ENCODE data around the gene SLC6A6. TPM values are rescaled to one million over a fixed set of nuclear protein-coding genes. Genes with fewer than 3 reads are reported as not detected.
A peak's percentile ranks its signal among the peaks of the same experiment; 100 is the strongest.
"Not testable (repeated sequence)": the region's sequence is repeated elsewhere in the genome, so short reads cannot be mapped to it uniquely, and the experiment has no call there.

The SLC6A6 gene
- polyA plus RNA-seq, 3 donors from 2014 or later: 4.7 to 8.0 (median 6.9) TPM

- not testable (repeated sequence) for H3K36me3 Mint-ChIP-seq; H3K27me3 Mint-ChIP-seq (ENCODE audit: low read depth in 3 of 3); DNase-seq; H3K9me3 Mint-ChIP-seq; H3K4me3 Mint-ChIP-seq
- H3K4me1 Mint-ChIP-seq: peaks cover 22 to 27% of the 10 kb centered on the region in 2 donors
- H3K27ac Mint-ChIP-seq: peak overlapping the region in 1 of 6 donors; percentile 57
Observed at GRCh38 chr3:14409779-14410063, 7.3 kb downstream of the SLC6A6 start.

- no peaks in the 10 kb centered on the region for H3K9me3 Mint-ChIP-seq
- H3K36me3 Mint-ChIP-seq: peaks cover 0 to 4% (median 4%) of the 10 kb centered on the region in 3 donors
- peaks cover 0 to 4% (median 3%) of the 10 kb centered on the region in 3 donors for H3K27me3 Mint-ChIP-seq (ENCODE audit: low read depth in 3 of 3)
- H3K4me1 Mint-ChIP-seq: peaks cover 20 to 26% of the 10 kb centered on the region in 2 donors
- H3K4me3 Mint-ChIP-seq: no peak overlapping the region
- no peak overlapping the region for H3K27ac Mint-ChIP-seq
- DNase-seq: no peak
Observed at GRCh38 chr3:14410106-14410502, 7.7 kb downstream of the SLC6A6 start.

GRCh38 chr3:14410503-14411165, 8.2 kb downstream of the SLC6A6 start:
- Mint-ChIP-seq H3K36me3 (peaks cover 0 to 4% (median 4%) of the 10 kb centered on the region in 3 donors), H3K4me3 (no peak overlapping the region), H3K9me3 (no peaks in the 10 kb centered on the region), H3K4me1 (peaks cover 15 to 20% of the 10 kb centered on the region in 2 donors), H3K27ac (no peak overlapping the region), H3K27me3 (ENCODE audit: low read depth in 3 of 3) (peaks cover 0 to 4% (median 3%) of the 10 kb centered on the region in 3 donors)
- DNase-seq: no peak

- Mint-ChIP-seq H3K36me3 (peaks cover 0 to 6% (median 4%) of the 10 kb centered on the region in 3 donors), H3K27ac (peak overlapping the region in 1 of 6 donors; percentile 40), H3K9me3 (no peaks in the 10 kb centered on the region), H3K27me3 (ENCODE audit: low read depth in 3 of 3) (peaks cover 2 to 3% (median 3%) of the 10 kb centered on the region in 3 donors), H3K4me3 (no peak overlapping the region), H3K4me1 (peaks cover 13 to 17% of the 10 kb centered on the region in 2 donors)
- DNase-seq: no peak
Observed at GRCh38 chr3:14411166-14411526, 8.7 kb downstream of the SLC6A6 start.

GRCh38 chr3:14411988-14412387, 9.6 kb downstream of the SLC6A6 start:
- peaks cover 0 to 3% (median 2%) of the 10 kb centered on the region in 3 donors for H3K27me3 Mint-ChIP-seq (ENCODE audit: low read depth in 3 of 3)
- H3K4me3 Mint-ChIP-seq: no peak overlapping the region
- peaks cover 0 to 8% (median 4%) of the 10 kb centered on the region in 3 donors for H3K36me3 Mint-ChIP-seq
- peaks cover 13 to 17% of the 10 kb centered on the region in 2 donors for H3K4me1 Mint-ChIP-seq
- DNase-seq: no peak
- H3K9me3 Mint-ChIP-seq: no peaks in the 10 kb centered on the region
- no peak overlapping the region for H3K27ac Mint-ChIP-seq

- Mint-ChIP-seq H3K27ac (no peak overlapping the region), H3K4me1 (peaks cover 13 to 17% of the 10 kb centered on the region in 2 donors), H3K27me3 (ENCODE audit: low read depth in 3 of 3) (peaks cover 0 to 3% (median 2%) of the 10 kb centered on the region in 3 donors), H3K4me3 (no peak overlapping the region), H3K36me3 (peaks cover 0 to 16% (median 7%) of the 10 kb centered on the region in 3 donors), H3K9me3 (no peaks in the 10 kb centered on the region)
- no peak for DNase-seq
Observed at GRCh38 chr3:14412831-14413380, 10.5 kb downstream of the SLC6A6 start.

GRCh38 chr3:14413381-14414071, 11.1 kb downstream of the SLC6A6 start:
- Mint-ChIP-seq H3K4me1 (peaks cover 13 to 17% of the 10 kb centered on the region in 2 donors), H3K36me3 (peaks cover 0 to 22% (median 9%) of the 10 kb centered on the region in 3 donors), H3K9me3 (no peaks in the 10 kb centered on the region), H3K27ac (no peak overlapping the region), H3K27me3 (ENCODE audit: low read depth in 3 of 3) (peaks cover 0 to 3% (median 2%) of the 10 kb centered on the region in 3 donors), H3K4me3 (no peak overlapping the region)
- DNase-seq: no peak

- Mint-ChIP-seq H3K4me3 (no peak overlapping the region), H3K36me3 (peaks cover 0 to 24% (median 10%) of the 10 kb centered on the region in 3 donors), H3K4me1 (peaks cover 12 to 13% of the 10 kb centered on the region in 2 donors), H3K27ac (peak overlapping the region in 1 of 6 donors; percentile 14), H3K9me3 (no peaks in the 10 kb centered on the region), H3K27me3 (ENCODE audit: low read depth in 3 of 3) (peaks cover 0 to 3% (median 2%) of the 10 kb centered on the region in 3 donors)
- DNase-seq: no peak
Observed at GRCh38 chr3:14414846-14415464, 12.5 kb downstream of the SLC6A6 start.

- Mint-ChIP-seq H3K4me3 (no peak overlapping the region), H3K27ac (no peak overlapping the region), H3K9me3 (no peaks in the 10 kb centered on the region), H3K27me3 (ENCODE audit: low read depth in 3 of 3) (peaks cover 0 to 3% (median 2%) of the 10 kb centered on the region in 3 donors), H3K4me1 (peaks cover 8 to 10% of the 10 kb centered on the region in 2 donors), H3K36me3 (peaks cover 0 to 24% (median 10%) of the 10 kb centered on the region in 3 donors)
- no peak for DNase-seq
Observed at GRCh38 chr3:14415501-14415900, 13.1 kb downstream of the SLC6A6 start.

GRCh38 chr3:14416453-14416852, 14.0 kb downstream of the SLC6A6 start:
- H3K4me3 Mint-ChIP-seq: no peak overlapping the region
- no peak for DNase-seq
- H3K27me3 Mint-ChIP-seq (ENCODE audit: low read depth in 3 of 3): peaks cover 0 to 3% (median 2%) of the 10 kb centered on the region in 3 donors
- H3K4me1 Mint-ChIP-seq: peaks cover under 1 to 3% of the 10 kb centered on the region in 2 donors
- H3K36me3 Mint-ChIP-seq: peaks cover 0 to 22% (median 10%) of the 10 kb centered on the region in 3 donors
- no peak overlapping the region for H3K27ac Mint-ChIP-seq
- no peaks in the 10 kb centered on the region for H3K9me3 Mint-ChIP-seq

- no peak overlapping the region for H3K4me3 Mint-ChIP-seq
- H3K4me1 Mint-ChIP-seq: peaks cover 14 to 18% of the 10 kb centered on the region in 2 donors
- DNase-seq: no peak
- H3K27me3 Mint-ChIP-seq (ENCODE audit: low read depth in 3 of 3): peaks cover 0 to 5% (median 3%) of the 10 kb centered on the region in 3 donors
- peaks cover 0 to 26% (median 10%) of the 10 kb centered on the region in 3 donors for H3K36me3 Mint-ChIP-seq
- H3K9me3 Mint-ChIP-seq: no peaks in the 10 kb centered on the region
- peak overlapping the region in 2 of 6 donors; percentile 13 to 53 for H3K27ac Mint-ChIP-seq
Observed at GRCh38 chr3:14418296-14419250, 16.2 kb downstream of the SLC6A6 start.

- Mint-ChIP-seq H3K36me3 (peaks cover 0 to 19% (median 4%) of the 10 kb centered on the region in 3 donors), H3K27me3 (ENCODE audit: low read depth in 3 of 3) (peaks cover 3 to 10% (median 3%) of the 10 kb centered on the region in 3 donors), H3K9me3 (no peaks in the 10 kb centered on the region), H3K4me3 (peak overlapping the region in 3 of 5 donors; percentile 38 to 82 (median 65)), H3K4me1 (peaks cover 51 to 52% of the 10 kb centered on the region in 2 donors), H3K27ac (peak overlapping the region; percentile 17 to 99 (median 90))
- DNase-seq: no peak
Observed at GRCh38 chr3:14422016-14422963, 19.9 kb downstream of the SLC6A6 start.

All from immature natural killer cell (primary cell).